NCI-H2227 (cell line): ENCODE data around the gene SBF2.
"Not testable (repeated sequence)": the region's sequence is repeated elsewhere in the genome, so short reads cannot be mapped to it uniquely, and the experiment has no call there.

Experiments
- DNase-seq: peaks from one replicate; lab custom pipeline; 2025; ENCODE audit not compliant: unreplicated experiment; lab: John Stamatoyannopoulos, UW

The SBF2 gene

GRCh38 chr11:10021563-10021962 lies 272.5 kb downstream of the SBF2 start:
- peak; percentile 6 for DNase-seq

- no peak for DNase-seq
These were observed 273.9 kb downstream of the SBF2 start for GRCh38 chr11:10019906-10020682.

GRCh38 chr11:10017911-10018310 lies 276.1 kb downstream of the SBF2 start:
- DNase-seq: no peak

GRCh38 chr11:10017050-10017449 lies 277.0 kb downstream of the SBF2 start:
- DNase-seq: no peak

GRCh38 chr11:10012068-10012467 lies 282.0 kb downstream of the SBF2 start:
- no peak for DNase-seq

- DNase-seq: peak; percentile 49
These were observed 288.0 kb downstream of the SBF2 start for GRCh38 chr11:10005955-10006525.

GRCh38 chr11:10004526-10005113 lies 289.4 kb downstream of the SBF2 start:
- DNase-seq: no peak

GRCh38 chr11:10002221-10002620 lies 291.8 kb downstream of the SBF2 start:
- DNase-seq: no peak

GRCh38 chr11:9992306-9992705 lies 301.7 kb downstream of the SBF2 start:
- no peak for DNase-seq

GRCh38 chr11:9990221-9990973 lies 303.6 kb downstream of the SBF2 start:
- no peak for DNase-seq

GRCh38 chr11:9987303-9987702 lies 306.7 kb downstream of the SBF2 start:
- not testable (repeated sequence) for DNase-seq

GRCh38 chr11:9982796-9983579 lies 311.0 kb downstream of the SBF2 start:
- no peak for DNase-seq

- DNase-seq: no peak
These were observed 311.8 kb downstream of the SBF2 start for GRCh38 chr11:9982127-9982795.

GRCh38 chr11:9980931-9981330 lies 313.1 kb downstream of the SBF2 start:
- DNase-seq: no peak

GRCh38 chr11:9977554-9977953 lies 316.5 kb downstream of the SBF2 start:
- no peak for DNase-seq

GRCh38 chr11:9974375-9974774 lies 319.6 kb downstream of the SBF2 start:
- DNase-seq: no peak

GRCh38 chr11:9973921-9974320 lies 320.1 kb downstream of the SBF2 start:
- no peak for DNase-seq

- peak; percentile 46 for DNase-seq
These were observed 321.0 kb downstream of the SBF2 start for GRCh38 chr11:9972989-9973388.

- no peak for DNase-seq
These were observed 322.1 kb downstream of the SBF2 start for GRCh38 chr11:9971894-9972293.

- DNase-seq: no peak
These were observed 325.0 kb downstream of the SBF2 start for GRCh38 chr11:9969068-9969467.
